Neuron (in vitro differentiated cells): ENCODE measurements around the gene ALG11.

Experiments used
- H2AFZ ChIP-seq: one replicate; pipeline ENCODE4 v1.6.1; 2013; ENCODE audit warnings: low read depth, mild to moderate bottlenecking, inconsistent platforms, low read length, moderate library complexity
- H3K27me3 ChIP-seq: one replicate; pipeline ENCODE4 v1.6.1; 2013; ENCODE audit warnings: low read length; ENCODE audit not compliant: insufficient read depth
- H3K36me3 ChIP-seq: one replicate; pipeline ENCODE4 v1.6.1; 2013; ENCODE audit warnings: low read length; ENCODE audit not compliant: insufficient read depth
- H3K4me1 ChIP-seq: one replicate; pipeline ENCODE4 v1.6.1; 2013; ENCODE audit warnings: low read length; ENCODE audit not compliant: insufficient read depth
- H3K4me3 ChIP-seq: 2 replicates; pipeline ENCODE4 v1.5.1; 2013; ENCODE audit warnings: mild to moderate bottlenecking, low read length, moderate library complexity
- H3K9me3 ChIP-seq: one replicate; pipeline ENCODE4 v1.6.1; 2013; ENCODE audit warnings: low read length

ALG11 gene

GRCh38 chr13:52002361-52002760 lies 9.8 kb upstream of the ALG11 start:
- Histone ChIP-seq H3K4me3 (no peak overlapping the region), H3K9me3 (no peaks in the 10 kb centered on the region), H3K27me3 (no peaks in the 10 kb centered on the region), H2AFZ (no peak overlapping the region), H3K36me3 (no peaks in the 10 kb centered on the region), H3K4me1 (no peaks in the 10 kb centered on the region)

GRCh38 chr13:52003541-52003940 lies 8.7 kb upstream of the ALG11 start:
- Histone ChIP-seq H3K4me1 (no peaks in the 10 kb centered on the region), H3K36me3 (no peaks in the 10 kb centered on the region), H2AFZ (no peak overlapping the region), H3K27me3 (peaks cover 2% of the 10 kb centered on the region), H3K4me3 (no peak overlapping the region), H3K9me3 (no peaks in the 10 kb centered on the region)

DNA sequence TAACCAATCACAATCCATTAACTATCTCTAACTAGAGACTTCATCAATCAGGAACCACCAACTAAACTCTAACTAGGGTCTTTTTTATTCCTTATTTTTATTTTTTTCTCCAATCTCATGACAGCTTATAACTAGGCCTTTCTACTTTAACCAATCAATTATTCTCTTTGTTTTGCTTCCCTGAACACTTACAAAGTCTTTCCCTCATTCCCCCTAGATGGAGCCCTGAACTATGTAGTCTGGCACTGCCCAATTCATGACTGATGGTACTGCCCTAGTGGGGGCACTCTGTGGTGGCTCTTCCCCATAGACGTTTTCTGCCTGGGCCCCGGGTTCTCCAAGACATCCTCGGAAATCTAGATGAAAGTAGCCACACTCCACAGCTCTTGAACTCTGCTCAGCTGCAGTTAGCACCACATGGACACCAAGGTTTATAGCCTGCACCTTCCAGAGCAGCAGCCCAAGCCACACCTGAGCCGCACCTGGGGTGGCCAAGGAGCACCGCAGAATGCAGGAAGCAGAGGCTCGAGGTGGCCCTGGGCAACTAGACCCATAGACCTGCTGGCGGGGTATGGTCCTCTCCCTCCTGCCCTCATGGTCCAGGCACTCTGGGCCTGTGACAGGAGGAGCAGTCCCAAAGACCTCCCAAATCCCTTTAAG lies 7.6 kb upstream of the ALG11 start:
- Histone ChIP-seq H3K36me3 (no peaks in the 10 kb centered on the region), H3K9me3 (no peaks in the 10 kb centered on the region)

GRCh38 chr13:52005841-52006522 lies 6.2 kb upstream of the ALG11 start:
- H2AFZ ChIP-seq: no peak overlapping the region
- peaks cover 6% of the 10 kb centered on the region for H3K4me1 ChIP-seq
- no peaks in the 10 kb centered on the region for H3K36me3 ChIP-seq
- no peak overlapping the region for H3K4me3 ChIP-seq
- H3K27me3 ChIP-seq: peaks cover 2% of the 10 kb centered on the region
- no peaks in the 10 kb centered on the region for H3K9me3 ChIP-seq

More for the DNA sequence above, 7.6 kb upstream of the ALG11 start:
- H3K4me3 ChIP-seq: no peak overlapping the region
- H3K27me3 ChIP-seq: peaks cover 2% of the 10 kb centered on the region
- no peaks in the 10 kb centered on the region for H3K4me1 ChIP-seq
- no peak overlapping the region for H2AFZ ChIP-seq

GRCh38 chr13:52006523-52007245 lies 5.5 kb upstream of the ALG11 start:
- no peaks in the 10 kb centered on the region for H3K36me3 ChIP-seq
- H3K4me1 ChIP-seq: peaks cover 7% of the 10 kb centered on the region
- H3K27me3 ChIP-seq: peaks cover 2% of the 10 kb centered on the region
- no peak overlapping the region for H2AFZ ChIP-seq
- H3K9me3 ChIP-seq: no peaks in the 10 kb centered on the region
- no peak overlapping the region for H3K4me3 ChIP-seq

- no peak overlapping the region for H3K4me3 ChIP-seq
- peaks cover 18% of the 10 kb centered on the region for H3K4me1 ChIP-seq
- no peak overlapping the region for H2AFZ ChIP-seq
- no peaks in the 10 kb centered on the region for H3K9me3 ChIP-seq
- no peaks in the 10 kb centered on the region for H3K36me3 ChIP-seq
- H3K27me3 ChIP-seq: peaks cover 2% of the 10 kb centered on the region
These were observed 2.3 kb upstream of the ALG11 start for GRCh38 chr13:52009946-52010345.

DNA sequence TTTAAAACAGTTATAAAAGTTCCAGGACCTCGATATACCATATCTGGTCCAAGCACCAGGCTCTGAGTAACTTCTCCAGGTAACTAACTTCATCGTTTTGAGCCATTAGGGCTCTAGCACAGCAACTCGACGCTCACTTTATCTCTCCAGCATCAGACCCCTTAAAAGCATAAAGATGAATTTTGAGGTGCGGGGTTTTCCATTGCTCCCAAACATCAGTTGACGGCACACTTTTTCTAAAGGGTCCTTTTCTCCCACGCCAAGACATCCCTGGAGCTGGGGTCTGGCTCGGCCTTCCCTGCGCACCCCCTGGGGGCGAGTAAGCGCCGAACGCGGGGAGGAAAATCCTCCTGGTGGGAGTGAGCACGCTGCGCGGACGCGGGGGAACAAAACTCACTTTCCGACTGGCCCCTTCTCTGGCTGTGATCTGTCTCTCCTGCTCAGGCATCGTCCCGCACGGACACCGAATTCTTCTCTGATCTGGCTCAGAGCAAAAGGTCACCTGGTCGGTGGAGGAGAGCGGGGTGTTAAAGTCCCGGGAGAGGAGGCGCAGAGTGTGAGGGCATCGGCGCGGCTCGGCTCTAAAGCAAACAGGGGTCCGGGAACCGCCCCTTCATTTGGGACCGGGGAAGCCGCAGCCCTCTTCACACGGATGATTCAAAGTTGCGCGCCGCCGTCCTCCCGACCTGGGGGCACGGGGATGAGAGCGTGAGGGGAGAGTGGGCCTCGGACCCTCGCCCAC lies 1.1 kb upstream of the ALG11 start, which contains the start of gene ATP7B:
Gene ATP7B, minus strand, starts transcription at position 561 of the 742 bp plus-strand sequence. Its CDS starts 113 bp downstream, at position 448.
- no peaks in the 10 kb centered on the region for H3K9me3 ChIP-seq
- no peaks in the 10 kb centered on the region for H3K36me3 ChIP-seq
- H3K4me3 ChIP-seq: peak within 1 kb of the TSS; percentile 94
- peaks cover 2% of the 10 kb centered on the region for H3K27me3 ChIP-seq
- peak within 1 kb of the TSS; percentile 93 for H2AFZ ChIP-seq
- H3K4me1 ChIP-seq: peaks cover 18% of the 10 kb centered on the region

DNA sequence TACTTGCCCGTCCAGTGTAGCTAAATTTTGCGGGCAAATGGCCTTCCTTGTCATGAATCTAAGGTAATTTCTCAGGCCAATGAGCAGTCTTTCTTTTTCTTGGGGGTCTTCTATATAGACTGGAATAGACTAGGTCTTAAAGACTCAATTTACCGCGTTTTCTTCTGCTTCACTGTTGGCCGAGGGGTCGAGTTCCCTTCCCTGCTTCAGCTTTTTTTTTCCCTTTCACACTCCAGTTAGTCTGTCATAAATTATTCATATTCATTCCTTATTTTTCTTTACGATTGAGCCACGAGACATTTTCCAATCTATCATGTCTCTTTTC lies 276 bp downstream of the ALG11 start:
- Histone ChIP-seq H3K4me3 (peak overlapping the region; percentile 94), H3K27me3 (peaks cover 2% of the 10 kb centered on the region), H3K36me3 (peaks cover 2% of the 10 kb centered on the region), H3K4me1 (peaks cover 18% of the 10 kb centered on the region), H3K9me3 (peaks cover 4% of the 10 kb centered on the region), H2AFZ (peak overlapping the region; percentile 59)

DNA sequence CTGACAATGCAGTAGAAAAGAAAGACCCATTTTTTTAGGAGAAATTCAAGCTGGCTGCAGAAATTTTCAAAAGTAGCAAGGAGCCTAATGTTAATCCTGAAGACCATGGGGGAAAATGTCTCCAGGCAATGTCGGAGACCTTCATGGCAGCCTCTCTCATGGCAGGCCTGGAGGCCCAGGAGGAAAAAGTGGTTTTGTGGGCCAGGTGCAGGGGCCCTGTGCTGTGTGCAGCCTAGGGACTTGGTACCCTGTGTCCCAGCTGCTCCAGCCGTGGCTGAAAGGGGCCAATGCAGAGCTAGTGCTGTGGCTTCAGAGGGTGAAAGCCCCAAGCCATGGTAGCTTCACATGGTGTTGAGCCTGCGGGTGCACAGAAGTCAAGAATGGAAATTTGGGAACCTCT lies 4.1 kb downstream of the ALG11 start:
- H3K36me3 ChIP-seq: peaks cover 32% of the 10 kb centered on the region
- H3K4me1 ChIP-seq: peaks cover 11% of the 10 kb centered on the region
- no peak overlapping the region for H2AFZ ChIP-seq
- H3K4me3 ChIP-seq: no peak overlapping the region
- peaks cover 4% of the 10 kb centered on the region for H3K9me3 ChIP-seq
- no peaks in the 10 kb centered on the region for H3K27me3 ChIP-seq

DNA sequence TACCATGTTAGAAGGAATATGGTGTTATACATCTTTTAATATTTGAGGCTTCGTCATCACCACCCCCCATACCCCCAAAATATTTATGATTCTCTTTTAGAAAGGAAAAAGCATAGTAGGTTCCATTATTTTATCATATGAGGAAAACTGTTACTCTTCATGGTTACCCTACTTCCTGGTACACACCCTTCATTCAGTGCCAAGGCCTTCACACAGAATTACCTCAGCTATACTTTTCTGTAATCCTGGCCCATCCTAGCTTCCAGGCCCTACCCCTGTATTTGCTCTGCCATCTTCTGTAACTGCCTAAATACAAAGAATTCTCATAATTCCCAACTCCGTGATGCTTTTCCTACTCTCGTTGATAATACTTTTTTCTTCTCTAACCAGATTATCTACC lies 8.0 kb downstream of the ALG11 start:
- H2AFZ ChIP-seq: no peak overlapping the region
- H3K4me3 ChIP-seq: no peak overlapping the region
- H3K27me3 ChIP-seq: no peaks in the 10 kb centered on the region
- peaks cover 57% of the 10 kb centered on the region for H3K36me3 ChIP-seq
- H3K9me3 ChIP-seq: peaks cover 4% of the 10 kb centered on the region
- H3K4me1 ChIP-seq: no peaks in the 10 kb centered on the region

GRCh38 chr13:52022356-52022755 lies 10.2 kb downstream of the ALG11 start:
- Histone ChIP-seq H3K9me3 (peaks cover 2% of the 10 kb centered on the region), H3K36me3 (peaks cover 75% of the 10 kb centered on the region), H3K4me1 (no peaks in the 10 kb centered on the region), H2AFZ (no peak overlapping the region), H3K27me3 (no peaks in the 10 kb centered on the region), H3K4me3 (no peak overlapping the region)

DNA sequence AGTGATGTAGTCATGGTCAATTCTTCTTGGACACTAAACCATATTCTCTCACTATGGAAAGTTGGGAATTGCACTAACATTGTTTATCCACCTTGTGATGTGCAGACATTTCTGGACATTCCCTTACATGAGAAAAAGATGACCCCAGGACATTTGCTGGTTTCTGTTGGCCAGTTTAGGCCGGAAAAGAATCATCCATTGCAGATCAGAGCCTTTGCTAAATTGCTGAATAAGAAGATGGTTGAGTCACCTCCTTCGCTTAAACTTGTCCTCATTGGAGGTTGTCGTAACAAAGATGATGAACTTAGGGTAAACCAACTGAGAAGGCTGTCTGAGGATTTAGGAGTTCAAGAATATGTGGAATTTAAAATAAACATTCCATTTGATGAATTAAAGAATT lies 12.3 kb downstream of the ALG11 start, which contains the start of gene UTP14C:
Gene UTP14C, plus strand, starts transcription at position 211 of the 400 bp plus-strand sequence. CDS start 4,114 bp downstream, outside the sequence.
- Histone ChIP-seq H3K4me3 (no peak within 1 kb of the TSS), H3K4me1 (no peaks in the 10 kb centered on the region), H2AFZ (no peak within 1 kb of the TSS), H3K27me3 (no peaks in the 10 kb centered on the region), H3K36me3 (peaks cover 71% of the 10 kb centered on the region), H3K9me3 (peaks cover 12% of the 10 kb centered on the region)
